ENCODE data around the gene ZNF770. TPM values are rescaled to one million over a fixed set of nuclear protein-coding genes. Genes with fewer than 3 reads are reported as not detected.

The ZNF770 gene
- polyA plus RNA-seq, 3 donors, result 8.3 to 51.7 (median 28.1) TPM

DNA sequence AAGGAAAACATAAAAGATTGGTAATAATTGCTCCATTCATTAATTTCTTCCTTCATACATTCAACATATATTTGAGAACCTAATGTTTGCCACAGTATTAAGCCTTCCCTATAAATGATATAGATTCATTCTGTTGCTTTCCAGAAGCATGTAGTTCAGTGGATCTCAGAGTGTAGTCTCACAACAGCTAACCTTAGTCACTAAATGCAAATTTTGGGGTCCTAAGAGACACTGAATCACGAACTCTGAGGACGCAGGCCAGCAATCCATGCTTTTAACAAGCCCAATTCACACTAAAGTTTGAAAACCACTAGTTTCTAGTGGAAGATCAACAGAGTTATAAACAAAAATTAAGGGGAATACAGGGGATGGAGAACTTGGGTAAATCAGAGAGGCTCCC is 11.3 kb downstream of the ZNF770 start:
- H3K9me3 Mint-ChIP-seq, result no peaks in the 10 kb centered on the region
- Histone ChIP-seq H2AFZ (ENCODE audit: insufficient read depth, low read depth, low read length, poor library complexity, severe bottlenecking) (no peak overlapping the region), H3K27ac (ENCODE audit: low read depth in 1 of 2, low read length in 2 of 2) (no peak overlapping the region), H3K36me3 (replicated peaks in 1 of 2; ENCODE audit: control insufficient read depth in 1 of 2, insufficient read depth in 2 of 2, low read length in 2 of 2) (peaks cover 11 to 25% of the 10 kb centered on the region in 2 donors), H3K4me3 (replicated peaks in 1 of 3; ENCODE audit: low read depth in 2 of 3, low read length in 3 of 3) (no peak overlapping the region), H3K9me3 (replicated peaks in 1 of 2; ENCODE audit: control insufficient read depth in 1 of 2, insufficient read depth in 1 of 2, low read length in 2 of 2) (no peaks in the 10 kb centered on the region), H4K20me1 (ENCODE audit: insufficient read depth, low read length) (peaks cover 8% of the 10 kb centered on the region), H3K79me2 (ENCODE audit: insufficient read depth, low read length) (no peaks in the 10 kb centered on the region), H3K4me1 (ENCODE audit: control insufficient read depth in 1 of 2, insufficient read depth in 2 of 2, low read length in 2 of 2) (no peaks in the 10 kb centered on the region), H3K27me3 (ENCODE audit: control insufficient read depth in 2 of 2, insufficient read depth in 2 of 2, low read length in 2 of 2) (no peaks in the 10 kb centered on the region), H3K9ac (ENCODE audit: insufficient read depth, low read length, poor library complexity, severe bottlenecking) (no peak overlapping the region), H3K4me2 (replicated peaks; ENCODE audit: extremely low read depth, low read length, poor library complexity, severe bottlenecking) (no peak overlapping the region)
- WGBS (ENCODE audit: insufficient coverage), result no CpG with 5 or more reads among the region's 2 CpGs
- H3K27me3 Mint-ChIP-seq (ENCODE audit: low read depth in 3 of 3), result peaks cover 0 to 4% (median 0%) of the 10 kb centered on the region in 3 donors
- no peak overlapping the region for H3K4me3 Mint-ChIP-seq
- H3K27ac Mint-ChIP-seq, result no peak overlapping the region
- no peak for TF ChIP-seq CTCF (IDR thresholded peaks at IDR 0.05)
- DNase-seq, result no peak
- intact Hi-C loops (cut with micrococcal nuclease), result no loop called here
- H3K36me3 Mint-ChIP-seq, result peaks cover 15 to 21% of the 10 kb centered on the region in 2 donors
- H3K4me1 Mint-ChIP-seq, result peaks cover 6% of the 10 kb centered on the region

DNA sequence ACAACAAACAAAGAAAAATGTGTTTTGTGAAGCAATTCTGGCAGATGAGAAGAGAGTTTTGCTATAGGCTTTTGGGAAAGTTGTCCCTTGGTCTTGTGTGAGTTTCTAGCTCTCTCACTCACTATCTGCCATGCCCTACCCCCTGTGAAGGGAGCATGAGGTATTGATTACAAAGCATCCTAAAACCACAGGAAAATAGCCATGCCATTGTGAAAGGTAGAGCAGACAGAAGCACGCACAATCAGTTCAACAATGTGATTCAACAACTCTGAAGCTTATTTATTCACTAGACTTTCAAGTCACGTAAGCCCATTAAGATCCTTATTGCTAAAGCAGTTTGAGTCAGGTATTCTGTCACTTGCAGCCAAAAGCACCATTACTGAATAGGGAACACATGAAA is 12.0 kb downstream of the ZNF770 start:
- Mint-ChIP-seq H3K27ac (no peak overlapping the region), H3K4me1 (peaks cover 9% of the 10 kb centered on the region), H3K9me3 (no peaks in the 10 kb centered on the region), H3K4me3 (no peak overlapping the region), H3K36me3 (peaks cover 9 to 15% of the 10 kb centered on the region in 2 donors), H3K27me3 (ENCODE audit: low read depth in 3 of 3) (peaks cover 0 to 4% (median 0%) of the 10 kb centered on the region in 3 donors)
- Histone ChIP-seq H3K27me3 (ENCODE audit: control insufficient read depth in 2 of 2, insufficient read depth in 2 of 2, low read length in 2 of 2) (no peaks in the 10 kb centered on the region), H3K79me2 (ENCODE audit: insufficient read depth, low read length) (no peaks in the 10 kb centered on the region), H3K9ac (ENCODE audit: insufficient read depth, low read length, poor library complexity, severe bottlenecking) (no peak overlapping the region), H3K9me3 (replicated peaks in 1 of 2; ENCODE audit: control insufficient read depth in 1 of 2, insufficient read depth in 1 of 2, low read length in 2 of 2) (no peaks in the 10 kb centered on the region), H3K4me2 (replicated peaks; ENCODE audit: extremely low read depth, low read length, poor library complexity, severe bottlenecking) (no peak overlapping the region), H4K20me1 (ENCODE audit: insufficient read depth, low read length) (peaks cover 8% of the 10 kb centered on the region), H3K4me1 (ENCODE audit: control insufficient read depth in 1 of 2, insufficient read depth in 2 of 2, low read length in 2 of 2) (no peaks in the 10 kb centered on the region), H3K27ac (ENCODE audit: low read depth in 1 of 2, low read length in 2 of 2) (no peak overlapping the region), H3K4me3 (replicated peaks in 1 of 3; ENCODE audit: low read depth in 2 of 3, low read length in 3 of 3) (no peak overlapping the region), H3K36me3 (replicated peaks in 1 of 2; ENCODE audit: control insufficient read depth in 1 of 2, insufficient read depth in 2 of 2, low read length in 2 of 2) (peaks cover 5 to 19% of the 10 kb centered on the region in 2 donors), H2AFZ (ENCODE audit: insufficient read depth, low read depth, low read length, poor library complexity, severe bottlenecking) (no peak overlapping the region)
- no peak for DNase-seq
- TF ChIP-seq CTCF (IDR thresholded peaks at IDR 0.05), result no peak
- intact Hi-C loops (cut with micrococcal nuclease), result no loop called here
- no CpG with 5 or more reads among the region's 2 CpGs for whole genome bisulfite sequencing (ENCODE audit: insufficient coverage)
